Keratinocyte (primary cell): ENCODE data around the gene EXOC3. TPM values are rescaled to one million over a fixed set of nuclear protein-coding genes. Genes with fewer than 3 reads are reported as not detected.

Experiments used
- DNase-seq: peaks from one replicate; pipeline ENCODE4 v3.0.0-alpha.2; 2011; ENCODE audit warnings: low read depth, missing footprints, low spot score
- FAIRE-seq: peaks from 2 replicates; lab custom pipeline; 2011; peaks lifted over from hg19 to GRCh38; lab: Jason Lieb, UNC
- H2AFZ ChIP-seq: 2 replicates; pipeline ENCODE4 v1.6.0; 2012; ENCODE audit warnings: low read length, control low read depth, inconsistent platforms; ENCODE audit not compliant: control insufficient read depth
- H3K27ac ChIP-seq: 2 replicates; pipeline ENCODE4 v1.5.1; 2011; ENCODE audit warnings: low read length; ENCODE audit not compliant: control insufficient read depth, insufficient read depth
- H3K27me3 ChIP-seq: 3 replicates; pipeline ENCODE4 v1.6.0; 2011; ENCODE audit warnings: low read length; ENCODE audit not compliant: control insufficient read depth, insufficient read depth; ENCODE audit errors: extremely low read depth
- H3K36me3 ChIP-seq, 2 experiments: 2 replicates in 1 of 2; 3 replicates in 1 of 2; pipeline ENCODE4 v1.5.1; 2011; ENCODE audit warnings: low read length in 2 of 2, mild to moderate bottlenecking in 1 of 2; ENCODE audit not compliant: control insufficient read depth in 2 of 2, insufficient read depth in 2 of 2; ENCODE audit errors: extremely low read depth in 1 of 2
- H3K4me1 ChIP-seq: 3 replicates; pipeline ENCODE4 v1.5.1; 2011; ENCODE audit warnings: low read length; ENCODE audit not compliant: control insufficient read depth, insufficient read depth; ENCODE audit errors: extremely low read depth
- H3K4me2 ChIP-seq: 3 replicates; pipeline ENCODE4 v1.6.0; 2011; ENCODE audit warnings: low read depth, low read length; ENCODE audit not compliant: control insufficient read depth, insufficient read depth; ENCODE audit errors: extremely low read depth
- H3K4me3 ChIP-seq, 3 experiments: fragments of 200-600 bp in 1 of 3; sonication (generic) in 1 of 3; 2 replicates in 2 of 3; 3 replicates in 1 of 3; pipeline ENCODE4 v1.5.1; 2011 to 2016; ENCODE audit warnings: low read length in 3 of 3, mild to moderate bottlenecking in 3 of 3, control low read depth in 2 of 3, inconsistent platforms in 1 of 3, low read depth in 1 of 3, mixed read lengths in 1 of 3, mixed run types in 1 of 3, moderate library complexity in 1 of 3; ENCODE audit not compliant: control insufficient read depth in 2 of 3, insufficient read depth in 2 of 3; ENCODE audit errors: extremely low read depth in 1 of 3
- H3K79me2 ChIP-seq: 2 replicates; pipeline ENCODE4 v1.6.0; 2012; ENCODE audit warnings: low read length; ENCODE audit not compliant: control insufficient read depth, insufficient read depth
- H3K9ac ChIP-seq: 3 replicates; pipeline ENCODE4 v1.6.0; 2011; ENCODE audit warnings: low read length; ENCODE audit not compliant: control insufficient read depth, insufficient read depth; ENCODE audit errors: extremely low read depth
- H3K9me1 ChIP-seq: 3 replicates; pipeline ENCODE4 v1.6.0; 2011; ENCODE audit warnings: low read length; ENCODE audit not compliant: control insufficient read depth, insufficient read depth; ENCODE audit errors: extremely low read depth
- H3K9me3 ChIP-seq: 2 replicates; pipeline ENCODE4 v1.5.1; 2012; ENCODE audit warnings: low read depth, low read length; ENCODE audit not compliant: control insufficient read depth
- H4K20me1 ChIP-seq: 3 replicates; pipeline ENCODE4 v1.6.0; 2011; ENCODE audit warnings: low read length; ENCODE audit not compliant: control insufficient read depth, insufficient read depth; ENCODE audit errors: extremely low read depth
- CTCF ChIP-seq, 3 experiments: IDR thresholded peaks in 1 of 3; conservative IDR thresholded peaks in 1 of 3; optimal IDR thresholded peaks in 1 of 3; 2 replicates in 2 of 3; 3 replicates in 1 of 3; pipeline versions ENCODE3 to v1.5.1; 2011; ENCODE audit warnings: low read length in 3 of 3, mild to moderate bottlenecking in 3 of 3, moderate library complexity in 2 of 3, control low read depth in 1 of 3, inconsistent platforms in 1 of 3; ENCODE audit not compliant: insufficient read depth in 2 of 3; ENCODE audit errors: extremely low read depth in 1 of 3
- EZH2 ChIP-seq: IDR thresholded peaks from one replicate; pipeline ENCODE4 v1.6.1; 2012; ENCODE audit warnings: inconsistent platforms, mild to moderate bottlenecking, low read length, moderate library complexity
- dilution Hi-C: fragments of 300-500 bp; cut with MboI; formaldehyde crosslinking; loops from one replicate; pipeline ENCODE4 v1.7.0; 2020; ENCODE audit warnings: low sequenced_read_pairs; ENCODE audit not compliant: extremely low pct_ligation_motif_present
- polyA plus RNA-seq, 5 experiments: library from polyadenylated mRNA; depleted of rRNA in 3 of 5; stranded (reverse) in 3 of 5; stranded (forward) in 1 of 5; unstranded in 1 of 5; fragments of >200 nt; gene quantifications; 1 replicate in 1 of 5; 2 replicates in 3 of 5; 3 replicates in 1 of 5; pipeline versions ENCODE4 v1.2.1 to v1.2.3, GENCODE V29; 2011 to 2012; ENCODE audit warnings: missing spikeins in 2 of 5, low read depth in 1 of 5, low replicate concordance in 1 of 5

EXOC3 gene
- polyA plus RNA-seq, 1 donor (not counting 4 experiments of a cell fraction or from before 2014, with no cell fraction given), result 14.2 TPM

DNA sequence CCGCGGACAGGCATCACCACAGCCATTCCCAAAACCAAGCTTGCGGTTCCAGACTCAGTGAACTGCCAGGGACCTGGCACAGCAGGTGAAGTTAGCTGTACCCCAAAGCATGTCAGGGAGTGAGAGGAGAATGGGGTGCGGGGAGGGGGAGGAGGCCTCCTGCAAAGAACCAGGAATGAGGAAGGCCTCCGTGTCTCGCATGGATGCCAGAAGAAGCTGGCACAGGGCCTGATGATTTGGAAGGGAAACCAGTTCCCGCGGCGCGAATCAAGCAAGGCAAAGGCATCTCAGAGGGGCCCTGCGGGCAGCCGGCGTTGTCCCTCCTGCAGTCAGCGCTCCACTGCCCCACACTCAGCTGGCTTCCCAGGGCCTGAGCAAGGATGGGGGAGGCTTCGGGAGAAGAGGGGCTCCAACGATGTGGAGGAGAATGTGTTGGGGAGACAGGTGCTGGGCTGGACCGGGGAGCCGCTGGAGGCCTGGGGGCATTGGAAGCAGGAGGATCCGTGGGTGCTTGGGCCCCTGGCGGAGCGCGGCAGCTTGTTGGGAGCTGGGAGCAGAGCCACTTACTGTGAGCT is 66.7 kb downstream of the EXOC3 start:
- peaks cover 45% of the 10 kb centered on the region for H3K27me3 ChIP-seq
- H3K4me1 ChIP-seq, result no peaks in the 10 kb centered on the region
- no peak overlapping the region for H3K4me3 ChIP-seq
- no peak overlapping the region for H2AFZ ChIP-seq
- DNase-seq (no peak), FAIRE-seq (no peak)
- TF ChIP-seq EZH2 (peak; percentile 72), CTCF (optimal IDR thresholded peaks at IDR 0.05 in 1 of 3, IDR thresholded peaks at IDR 0.05 in 1 of 3, conservative IDR thresholded peaks at IDR 0.05 in 1 of 3; ENCODE audit: extremely low read depth in 1 of 3, insufficient read depth in 2 of 3, low read length in 3 of 3) (no peak)
- H3K79me2 ChIP-seq, result no peaks in the 10 kb centered on the region
- dilution Hi-C loops, result no loop called here
- H3K4me2 ChIP-seq, result no peak overlapping the region
- no peaks in the 10 kb centered on the region for H3K9me1 ChIP-seq
- H3K27ac ChIP-seq, result no peak overlapping the region
- H3K36me3 ChIP-seq, result no peaks in the 10 kb centered on the region
- H4K20me1 ChIP-seq, result no peaks in the 10 kb centered on the region
- H3K9me3 ChIP-seq, result no peaks in the 10 kb centered on the region
- H3K9ac ChIP-seq, result no peak overlapping the region

DNA sequence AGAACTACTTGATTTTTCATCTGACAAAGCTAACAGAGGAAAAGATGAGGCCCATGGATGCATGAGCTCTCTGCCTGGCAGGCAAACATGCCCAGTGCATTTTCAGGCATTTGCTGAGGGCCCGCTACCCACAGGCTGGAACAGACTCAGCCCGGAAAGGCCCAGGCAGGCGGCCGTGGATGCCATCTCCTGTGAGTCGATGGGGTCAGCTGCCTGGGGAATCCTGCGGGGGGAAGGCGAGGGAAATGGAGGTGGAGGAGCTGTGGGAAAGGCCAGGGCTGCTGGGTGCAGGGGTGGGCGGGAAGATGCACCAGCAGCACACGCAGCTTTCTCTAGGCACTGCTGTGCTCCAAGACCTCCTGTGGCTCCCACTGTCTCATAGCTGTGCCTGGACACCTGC is 67.5 kb downstream of the EXOC3 start:
- no peak overlapping the region for H3K4me2 ChIP-seq
- no peak overlapping the region for H3K4me3 ChIP-seq
- no peaks in the 10 kb centered on the region for H4K20me1 ChIP-seq
- dilution Hi-C loops, result no loop called here
- TF ChIP-seq EZH2 (no peak), CTCF (optimal IDR thresholded peaks at IDR 0.05 in 1 of 3, IDR thresholded peaks at IDR 0.05 in 1 of 3, conservative IDR thresholded peaks at IDR 0.05 in 1 of 3; ENCODE audit: extremely low read depth in 1 of 3, insufficient read depth in 2 of 3, low read length in 3 of 3) (no peak)
- no peak overlapping the region for H3K9ac ChIP-seq
- no peak for DNase-seq
- H3K27ac ChIP-seq, result no peak overlapping the region
- peaks cover 54% of the 10 kb centered on the region for H3K27me3 ChIP-seq
- FAIRE-seq, result no peak
- H3K36me3 ChIP-seq, result no peaks in the 10 kb centered on the region
- no peaks in the 10 kb centered on the region for H3K9me1 ChIP-seq
- H3K9me3 ChIP-seq, result no peaks in the 10 kb centered on the region
- H3K4me1 ChIP-seq, result no peaks in the 10 kb centered on the region
- H3K79me2 ChIP-seq, result no peaks in the 10 kb centered on the region
- no peak overlapping the region for H2AFZ ChIP-seq
